Osteoblast (primary cell): ENCODE results near the gene STAT1. TPM values are rescaled to one million over a fixed set of nuclear protein-coding genes. Genes with fewer than 3 reads are reported as not detected.

Experiments
- DNase-seq: peaks from one replicate; pipeline ENCODE4 v3.0.0; 2011; ENCODE audit warnings: low spot score, mixed read lengths; ENCODE audit not compliant: insufficient read length; ENCODE audit errors: missing footprints
- H2AFZ ChIP-seq: 2 replicates; pipeline ENCODE4 v1.6.0; 2011; ENCODE audit warnings: mild to moderate bottlenecking, low read length
- H3K27ac ChIP-seq: 2 replicates; pipeline ENCODE4 v1.5.1; 2011; ENCODE audit warnings: mild to moderate bottlenecking, low read depth, low read length, moderate library complexity
- H3K27me3 ChIP-seq: 2 replicates; pipeline ENCODE4 v1.6.0; 2012; ENCODE audit warnings: mild to moderate bottlenecking, control low read depth, inconsistent platforms, low read length, moderate library complexity; ENCODE audit not compliant: insufficient read depth
- H3K36me3 ChIP-seq: 2 replicates; pipeline ENCODE4 v1.5.1; 2011; ENCODE audit warnings: mild to moderate bottlenecking, low read length, control low read depth, moderate library complexity; ENCODE audit not compliant: insufficient read depth
- H3K4me1 ChIP-seq: 2 replicates; pipeline ENCODE4 v1.5.1; 2011; ENCODE audit warnings: mild to moderate bottlenecking, low read length, control low read depth, moderate library complexity; ENCODE audit not compliant: insufficient read depth
- H3K4me2 ChIP-seq: 2 replicates; pipeline ENCODE4 v1.6.0; 2011; ENCODE audit warnings: mild to moderate bottlenecking, low read length; ENCODE audit not compliant: insufficient read depth
- H3K4me3 ChIP-seq: fragments of 200-600 bp; sonication (generic); 3 replicates; pipeline ENCODE4 v1.5.1; 2012; ENCODE audit warnings: mild to moderate bottlenecking, low read length, inconsistent platforms; ENCODE audit not compliant: insufficient read depth
- H3K79me2 ChIP-seq: 2 replicates; pipeline ENCODE4 v1.6.0; 2012; ENCODE audit warnings: mild to moderate bottlenecking, low read length, control low read depth, inconsistent platforms; ENCODE audit not compliant: insufficient read depth
- H3K9me3 ChIP-seq: 2 replicates; pipeline ENCODE4 v1.5.1; 2011; ENCODE audit warnings: low read depth, low read length, control low read depth
- H4K20me1 ChIP-seq: 2 replicates; pipeline ENCODE4 v1.6.0; 2012; ENCODE audit warnings: mild to moderate bottlenecking, low read length, control low read depth; ENCODE audit not compliant: insufficient read depth
- total RNA-seq: library from RNA; depleted of rRNA; stranded (reverse); fragments of >200 nt; gene quantifications from 2 replicates; pipeline ENCODE4 v1.2.3, GENCODE V29; 2012
- TF ChIP-seq, protein P1 (sequence below): IDR thresholded peaks from 2 replicates; pipeline ENCODE4 v1.5.1; 2011; ENCODE audit warnings: mild to moderate bottlenecking, low read depth, low read length, moderate library complexity; ENCODE audit errors: extremely low read depth

The STAT1 gene
- total RNA-seq, 1 donor, result 530 TPM

DNA sequence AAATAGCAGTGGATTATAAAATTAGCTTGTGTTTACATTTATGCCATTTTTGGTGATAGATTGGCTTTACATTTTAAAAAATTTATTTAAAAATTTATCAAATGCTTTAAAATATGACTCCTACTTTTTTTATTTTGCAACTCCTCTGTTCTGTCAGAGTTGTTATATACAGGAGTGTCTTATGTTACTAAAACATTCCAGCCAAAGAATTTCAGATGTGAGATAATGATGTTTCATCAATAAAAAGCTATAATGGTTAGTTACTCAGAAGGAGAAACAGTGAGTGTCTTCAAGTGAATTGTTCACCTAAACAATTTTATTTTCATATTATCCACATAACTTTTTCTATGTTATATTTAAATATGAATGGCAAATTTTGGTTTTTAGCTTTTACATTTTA is 80.6 kb downstream of the STAT1 start:
- Histone ChIP-seq H3K27ac (no peak overlapping the region), H3K27me3 (no peaks in the 10 kb centered on the region), H3K36me3 (peaks cover 79% of the 10 kb centered on the region), H3K4me3 (no peak overlapping the region), H4K20me1 (peaks cover 18% of the 10 kb centered on the region), H2AFZ (no peak overlapping the region), H3K79me2 (peaks cover 5% of the 10 kb centered on the region), H3K4me1 (no peaks in the 10 kb centered on the region), H3K4me2 (no peak overlapping the region), H3K9me3 (no peaks in the 10 kb centered on the region)
- DNase-seq, result no peak
- TF ChIP-seq, protein P1, sequence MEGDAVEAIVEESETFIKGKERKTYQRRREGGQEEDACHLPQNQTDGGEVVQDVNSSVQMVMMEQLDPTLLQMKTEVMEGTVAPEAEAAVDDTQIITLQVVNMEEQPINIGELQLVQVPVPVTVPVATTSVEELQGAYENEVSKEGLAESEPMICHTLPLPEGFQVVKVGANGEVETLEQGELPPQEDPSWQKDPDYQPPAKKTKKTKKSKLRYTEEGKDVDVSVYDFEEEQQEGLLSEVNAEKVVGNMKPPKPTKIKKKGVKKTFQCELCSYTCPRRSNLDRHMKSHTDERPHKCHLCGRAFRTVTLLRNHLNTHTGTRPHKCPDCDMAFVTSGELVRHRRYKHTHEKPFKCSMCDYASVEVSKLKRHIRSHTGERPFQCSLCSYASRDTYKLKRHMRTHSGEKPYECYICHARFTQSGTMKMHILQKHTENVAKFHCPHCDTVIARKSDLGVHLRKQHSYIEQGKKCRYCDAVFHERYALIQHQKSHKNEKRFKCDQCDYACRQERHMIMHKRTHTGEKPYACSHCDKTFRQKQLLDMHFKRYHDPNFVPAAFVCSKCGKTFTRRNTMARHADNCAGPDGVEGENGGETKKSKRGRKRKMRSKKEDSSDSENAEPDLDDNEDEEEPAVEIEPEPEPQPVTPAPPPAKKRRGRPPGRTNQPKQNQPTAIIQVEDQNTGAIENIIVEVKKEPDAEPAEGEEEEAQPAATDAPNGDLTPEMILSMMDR, result no peak

DNA sequence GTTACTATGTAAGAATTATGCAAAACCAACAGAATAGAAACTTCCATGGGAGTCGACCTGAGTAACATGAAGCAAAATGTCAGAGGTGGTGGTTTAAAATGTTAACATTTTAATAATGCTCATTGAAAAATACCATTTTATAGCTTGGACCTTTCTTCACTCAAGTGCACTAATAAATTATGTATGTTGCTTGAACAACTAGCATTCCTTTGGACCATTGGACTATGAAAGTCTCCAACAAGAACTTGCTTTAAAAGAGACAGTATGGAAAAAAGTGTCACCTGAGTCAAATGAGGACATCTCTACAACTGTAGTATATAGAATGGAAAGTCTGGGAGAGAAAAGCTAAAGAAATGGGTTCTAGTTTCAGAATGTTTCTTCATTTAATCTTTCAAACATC is 81.5 kb downstream of the STAT1 start:
- Histone ChIP-seq H2AFZ (no peak overlapping the region), H3K4me1 (no peaks in the 10 kb centered on the region), H3K4me3 (no peak overlapping the region), H3K79me2 (peaks cover 5% of the 10 kb centered on the region), H3K27ac (no peak overlapping the region), H3K36me3 (peaks cover 84% of the 10 kb centered on the region), H3K27me3 (no peaks in the 10 kb centered on the region), H3K9me3 (no peaks in the 10 kb centered on the region), H4K20me1 (peaks cover 18% of the 10 kb centered on the region), H3K4me2 (no peak overlapping the region)
- TF ChIP-seq, protein P1, result no peak
- no peak for DNase-seq

DNA sequence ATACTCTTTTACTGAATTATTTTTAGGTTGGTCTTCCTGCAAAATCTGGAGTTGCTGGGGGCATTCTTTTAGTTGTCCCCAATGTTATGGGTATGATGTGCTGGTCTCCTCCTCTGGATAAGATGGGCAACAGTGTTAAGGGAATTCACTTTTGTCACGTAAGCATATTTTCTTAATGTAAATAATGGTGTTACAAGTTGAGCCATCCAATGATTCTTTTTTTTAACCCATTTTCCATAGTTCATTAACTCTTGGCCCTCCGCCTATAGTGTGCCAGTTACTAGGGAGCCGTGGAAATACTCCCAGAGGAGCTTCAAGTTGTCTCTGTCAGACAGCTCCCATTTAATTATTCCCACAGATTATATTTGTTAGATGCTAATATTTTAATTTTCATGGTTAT is 83.6 kb downstream of the STAT1 start:
- peaks cover 87% of the 10 kb centered on the region for H3K36me3 ChIP-seq
- TF ChIP-seq, protein P1, result no peak
- H3K79me2 ChIP-seq, result peaks cover 6% of the 10 kb centered on the region
- DNase-seq, result no peak
- H3K27ac ChIP-seq, result peak overlapping the region; percentile 15
- H3K27me3 ChIP-seq, result no peaks in the 10 kb centered on the region
- H3K4me1 ChIP-seq, result peaks cover 6% of the 10 kb centered on the region
- H2AFZ ChIP-seq, result no peak overlapping the region
- H4K20me1 ChIP-seq, result peaks cover 18% of the 10 kb centered on the region
- H3K4me3 ChIP-seq, result no peak overlapping the region
- H3K9me3 ChIP-seq, result no peaks in the 10 kb centered on the region
- H3K4me2 ChIP-seq, result no peak overlapping the region

GRCh38 chr2:190929919-190930318 is 84.1 kb downstream of the STAT1 start:
- Histone ChIP-seq H2AFZ (no peak overlapping the region), H3K4me3 (no peak overlapping the region), H3K36me3 (peaks cover 91% of the 10 kb centered on the region), H4K20me1 (peaks cover 18% of the 10 kb centered on the region), H3K4me2 (no peak overlapping the region), H3K27me3 (no peaks in the 10 kb centered on the region), H3K9me3 (no peaks in the 10 kb centered on the region), H3K79me2 (peaks cover 8% of the 10 kb centered on the region), H3K4me1 (peaks cover 6% of the 10 kb centered on the region), H3K27ac (peak overlapping the region; percentile 15)
- TF ChIP-seq, protein P1, result no peak
- no peak for DNase-seq
